Aorta (tissue), 5 donors: ENCODE measurements around the gene SLC6A3. TPM values are rescaled to one million over a fixed set of nuclear protein-coding genes. Genes with fewer than 3 reads are reported as not detected.

Experiments
- ATAC-seq: fragments of 200-7000 bp; cut with Tn5 transposase; one replicate; pipeline ENCODE4 v1.9.1; 2022; ENCODE audit warnings: moderate library complexity; ENCODE audit not compliant: low FRiP score
- DNase-seq, 2 donors: peaks; one replicate each; pipeline ENCODE4 v3.0.0-alpha.2; 2020
- H3K27ac ChIP-seq, 2 donors: one replicate each; pipeline ENCODE4 v1.5.1; 2013; ENCODE audit warnings: low read length in 2 of 2, mild to moderate bottlenecking in 2 of 2, moderate library complexity in 2 of 2, control low read depth in 1 of 2, inconsistent platforms in 1 of 2, low read depth in 1 of 2
- H3K27me3 ChIP-seq, 2 donors: one replicate each; pipeline ENCODE4 v1.6.1; 2013; ENCODE audit warnings: control low read depth in 1 of 2, low read length in 1 of 2, mild to moderate bottlenecking in 1 of 2, moderate library complexity in 1 of 2; ENCODE audit not compliant: insufficient read depth in 2 of 2, control insufficient read depth in 1 of 2
- H3K36me3 ChIP-seq, 2 donors: one replicate each; pipeline ENCODE4 v1.6.1; 2013; ENCODE audit warnings: control low read depth in 1 of 2, low read length in 1 of 2, mild to moderate bottlenecking in 1 of 2; ENCODE audit not compliant: insufficient read depth in 2 of 2, control insufficient read depth in 1 of 2
- H3K4me1 ChIP-seq, 2 donors: one replicate each; pipeline ENCODE4 v1.6.1; 2013; ENCODE audit warnings: low read length in 2 of 2, control low read depth in 1 of 2, mild to moderate bottlenecking in 1 of 2, moderate library complexity in 1 of 2; ENCODE audit not compliant: insufficient read depth in 2 of 2, control insufficient read depth in 1 of 2
- H3K4me3 ChIP-seq, 2 donors: one replicate each; pipeline ENCODE4 v1.5.1; 2013; ENCODE audit warnings: low read length in 2 of 2, control low read depth in 1 of 2, mild to moderate bottlenecking in 1 of 2
- H3K9me3 ChIP-seq: one replicate; pipeline ENCODE4 v1.6.1; 2013; ENCODE audit warnings: mild to moderate bottlenecking, low read length; ENCODE audit not compliant: control insufficient read depth
- WGBS, 2 donors: extraction: QIAGEN DNeasy Blood & Tissue Kit; methylation state at CpG; one replicate each; pipeline ENCODE4 v1.1.7; 2013; 5-methylcytosine and 5-hydroxymethylcytosine counted together
- intact Hi-C, 2 donors: fragments of 100-400 bp; cut with DNase I; formaldehyde crosslinking; loops; one replicate each; pipeline versions ENCODE4 v1.14.2 to v1.15.0; 2022
- polyA plus RNA-seq, 2 donors: library from polyadenylated mRNA; stranded (reverse); fragments of 200-250 nt; gene quantifications; one replicate each; pipeline ENCODE4 v1.2.3, GENCODE V29; 2013
- total RNA-seq, 2 donors: library from RNA; stranded (reverse); fragmentation: NEBNext Ultra II Directional; extraction: Animal tissue kit (Norgen Biotek cat#: 25700); gene quantifications; one replicate each; pipeline ENCODE4 v1.2.1, GENCODE V29; 2021
- donor health status: healthy with polysubstance abuse.
- donor health status: Bipolar disorder and iron deficiency.
- donor health status: DM: no; HTN: no; CAD: no.
- donor health status: DM: no; HTN: no; CAD: no.
- donor health status: DM: yes; HTN: yes; CAD: no.

SLC6A3 gene
- total and polyA plus RNA-seq, 4 donors, result 0.23 to 0.56 (median 0.30) TPM; not detected in 1

- Histone ChIP-seq H3K4me1 (no peaks in the 10 kb centered on the region), H3K4me3 (no peak overlapping the region), H3K27me3 (no peaks in the 10 kb centered on the region), H3K9me3 (no peaks in the 10 kb centered on the region), H3K27ac (no peak overlapping the region), H3K36me3 (no peaks in the 10 kb centered on the region)
- WGBS, 2 donors, result 80 to 84% methylated on average over 5 of the region's 5 CpGs
- peak in 1 of 2 donors; percentile 36 for DNase-seq
- no peak for ATAC-seq
- intact Hi-C loops, result no loop called here
Observed at GRCh38 chr5:1448511-1449011, 3.3 kb upstream of the SLC6A3 start.

- intact Hi-C loops, result no loop called here
- DNase-seq (peak in 1 of 2 donors; percentile 38), ATAC-seq (no peak)
- Histone ChIP-seq H3K27me3 (no peaks in the 10 kb centered on the region), H3K27ac (no peak overlapping the region), H3K4me1 (no peaks in the 10 kb centered on the region), H3K36me3 (no peaks in the 10 kb centered on the region), H3K4me3 (no peak overlapping the region), H3K9me3 (no peaks in the 10 kb centered on the region)
- WGBS, 2 donors, result 66 to 68% methylated on average over 16 of the region's 16 CpGs
Observed at GRCh38 chr5:1447671-1448361, 2.6 kb upstream of the SLC6A3 start.

- H3K4me3 ChIP-seq, result no peak overlapping the region
- H3K27ac ChIP-seq, result no peak overlapping the region
- H3K27me3 ChIP-seq, result no peaks in the 10 kb centered on the region
- no peak for ATAC-seq
- no peaks in the 10 kb centered on the region for H3K4me1 ChIP-seq
- H3K36me3 ChIP-seq, result no peaks in the 10 kb centered on the region
- WGBS, 2 donors, result 33 to 44% methylated on average over 14 to 16 of the region's 16 CpGs
- DNase-seq, result peak in 1 of 2 donors; percentile 64
- no peaks in the 10 kb centered on the region for H3K9me3 ChIP-seq
- intact Hi-C loops, result no loop called here
Observed at GRCh38 chr5:1446602-1447343, 1.5 kb upstream of the SLC6A3 start.

DNA sequence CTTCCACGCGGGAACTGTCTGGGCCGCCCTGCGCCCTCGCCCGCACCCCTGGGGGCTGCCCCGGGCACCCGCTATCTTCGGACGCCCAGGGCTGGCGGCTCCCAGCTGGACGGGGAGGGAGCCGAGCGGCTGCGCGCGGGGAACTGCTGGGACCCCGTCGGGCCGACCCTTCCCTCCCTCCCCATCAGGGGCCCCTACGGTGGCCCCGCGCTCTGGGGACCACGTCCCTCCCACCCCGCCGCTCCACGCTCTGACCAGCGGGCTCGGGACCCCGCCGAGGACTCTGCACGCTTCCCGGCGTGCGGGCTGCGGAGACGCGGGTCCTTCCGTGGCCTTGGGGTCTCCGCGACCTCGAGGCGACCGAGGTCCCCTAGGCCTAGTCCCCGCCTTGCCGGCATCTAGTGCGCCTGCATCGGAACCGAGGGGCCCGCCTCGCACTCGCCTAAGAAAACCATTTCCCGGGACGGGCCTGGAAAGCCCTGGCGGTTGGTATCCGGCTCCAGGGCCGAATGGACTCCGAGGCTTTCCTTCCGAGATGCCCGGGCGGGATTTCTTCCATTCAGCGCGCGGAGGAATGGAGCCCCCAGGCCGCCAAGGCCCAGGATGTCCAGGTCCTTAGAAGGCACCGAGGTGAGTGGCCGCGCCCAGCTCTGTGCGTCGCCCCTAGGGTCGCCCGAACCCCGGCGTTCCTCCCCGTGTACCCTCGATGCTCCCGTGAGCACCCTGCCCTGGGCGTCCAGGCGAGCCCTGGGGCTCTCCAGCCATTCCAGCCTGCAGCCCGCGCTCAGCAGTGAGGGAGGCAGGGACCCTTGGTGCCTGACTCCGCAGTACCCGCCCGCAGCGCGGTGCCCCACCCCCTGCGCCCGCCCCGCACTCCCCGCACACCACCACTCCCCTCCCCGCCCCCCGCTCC is 705 bp upstream of the SLC6A3 start:
- ATAC-seq (no peak), DNase-seq (peak in 1 of 2 donors; percentile 68)
- no peak overlapping the region for H3K27ac ChIP-seq
- no peaks in the 10 kb centered on the region for H3K36me3 ChIP-seq
- no peaks in the 10 kb centered on the region for H3K27me3 ChIP-seq
- no peaks in the 10 kb centered on the region for H3K9me3 ChIP-seq
- no peaks in the 10 kb centered on the region for H3K4me1 ChIP-seq
- 2 to 3% methylated on average over 68 to 92 of the region's 92 CpGs for WGBS, 2 donors
- intact Hi-C loops, result no loop called here
- H3K4me3 ChIP-seq, result no peak overlapping the region

DNA sequence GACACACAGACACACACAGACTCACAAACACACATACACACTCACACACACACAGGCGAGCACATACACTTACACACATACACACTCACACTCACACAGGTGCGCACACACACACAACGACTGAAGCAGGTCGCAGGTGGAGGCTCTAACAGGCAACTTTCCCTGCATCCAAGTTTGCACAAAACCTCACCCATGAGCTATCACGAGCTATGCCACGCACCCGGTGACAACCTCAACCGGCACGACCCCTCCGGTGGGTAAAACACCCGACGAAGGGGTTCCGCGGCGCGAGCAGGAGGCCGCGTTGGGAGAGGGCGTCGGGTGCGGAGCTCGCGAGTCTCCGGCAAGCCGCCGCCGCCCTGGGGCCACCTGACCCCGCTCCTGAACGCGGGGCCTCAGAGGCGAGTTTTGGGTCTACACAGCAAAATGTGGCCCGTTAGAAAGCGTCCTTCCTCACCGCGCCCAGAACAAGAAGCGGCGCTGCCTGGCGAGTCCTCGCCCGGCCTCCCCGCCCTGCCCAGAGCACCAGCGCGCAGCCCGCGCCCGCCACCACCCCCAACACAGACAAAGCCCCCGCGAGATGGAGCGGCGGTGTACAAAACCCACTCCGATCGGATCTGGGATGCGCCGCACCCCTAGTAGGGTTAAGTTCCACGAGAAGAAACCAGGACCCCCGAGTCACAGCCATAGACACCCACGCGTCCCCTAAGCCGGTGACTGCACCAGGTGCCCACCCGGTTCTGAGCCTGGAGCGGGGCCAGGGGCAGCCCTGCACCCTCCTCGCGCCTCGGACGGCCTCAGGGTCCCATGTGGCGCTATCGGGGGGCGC is 665 bp downstream of the SLC6A3 start:
- H3K4me1 ChIP-seq, result no peaks in the 10 kb centered on the region
- intact Hi-C loops, result no loop called here
- no peak overlapping the region for H3K27ac ChIP-seq
- H3K9me3 ChIP-seq, result no peaks in the 10 kb centered on the region
- no peaks in the 10 kb centered on the region for H3K27me3 ChIP-seq
- no peaks in the 10 kb centered on the region for H3K36me3 ChIP-seq
- H3K4me3 ChIP-seq, result no peak overlapping the region
- ATAC-seq (no peak), DNase-seq (peak in 1 of 2 donors; percentile 68)
- WGBS, 2 donors, result 6 to 7% methylated on average over 60 to 68 of the region's 68 CpGs

DNA sequence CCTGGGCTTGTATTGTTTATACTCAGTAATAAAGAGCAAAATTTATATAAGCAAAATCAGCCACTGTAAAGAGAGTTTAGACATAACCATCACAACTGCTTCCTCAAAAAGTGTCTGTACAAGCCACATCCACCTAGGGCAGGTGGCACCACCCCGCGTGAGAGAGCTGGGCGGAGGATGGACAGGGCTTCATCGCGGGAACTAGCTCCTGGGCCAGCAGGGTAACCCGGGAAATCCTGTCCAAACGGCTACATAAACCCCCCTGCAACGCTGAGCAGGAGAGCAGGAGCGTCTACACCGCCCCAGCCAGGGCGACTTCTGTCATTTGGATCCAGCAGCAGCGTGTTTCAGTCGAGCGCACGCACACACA is 1.3 kb downstream of the SLC6A3 start:
- intact Hi-C loops, result no loop called here
- DNase-seq (peak in 1 of 2 donors; percentile 30), ATAC-seq (no peak)
- Histone ChIP-seq H3K36me3 (no peaks in the 10 kb centered on the region), H3K4me1 (no peaks in the 10 kb centered on the region), H3K27me3 (no peaks in the 10 kb centered on the region), H3K27ac (no peak overlapping the region), H3K4me3 (no peak overlapping the region), H3K9me3 (no peaks in the 10 kb centered on the region)
- WGBS, 2 donors, result 51 to 52% methylated on average over 15 of the region's 15 CpGs

- Histone ChIP-seq H3K9me3 (no peaks in the 10 kb centered on the region), H3K36me3 (no peaks in the 10 kb centered on the region), H3K27me3 (no peaks in the 10 kb centered on the region), H3K4me1 (no peaks in the 10 kb centered on the region), H3K27ac (no peak overlapping the region), H3K4me3 (no peak overlapping the region)
- intact Hi-C loops, result no loop called here
- 59 to 60% methylated on average over 9 of the region's 9 CpGs for WGBS, 2 donors
- no peak for ATAC-seq
- DNase-seq, result peak in 1 of 2 donors; percentile 23
Observed at GRCh38 chr5:1443171-1443570, 2.1 kb downstream of the SLC6A3 start.
